PC-3 (cell line): ENCODE results near the gene FKBP2. TPM values are rescaled to one million over a fixed set of nuclear protein-coding genes. Genes with fewer than 3 reads are reported as not detected.

ENCODE experiments used
- ATAC-seq: fragments of 200-7000 bp; cut with Tn5 transposase; 2 replicates; pipeline ENCODE4 v1.9.1; 2020; ENCODE audit warnings: mild to moderate bottlenecking, moderate library complexity
- BruUV-seq: library from RNA; stranded (reverse); fragments of 400-500 nt; replicated peaks from 2 replicates; lab custom pipeline; 2021; lab: Mats Ljungman, UMichigan
- CTCF ChIA-PET: fragments of 300-600 bp; sonication (Branson Sonifier 250); formaldehyde crosslinking; loops from one replicate; lab custom pipeline; 2022; ENCODE audit warnings: antibody characterized with exemption; lab: Charles Lee
- POLR2A ChIA-PET: fragments of 300-600 bp; sonication (Branson Sonifier 250); formaldehyde crosslinking; loops from one replicate; lab custom pipeline; 2022; ENCODE audit warnings: antibody characterized with exemption; ENCODE audit not compliant: unreplicated experiment; lab: Charles Lee
- DNase-seq: peaks from one replicate; pipeline ENCODE4 v3.0.0-alpha.2; 2015
- H2AFZ ChIP-seq: fragments of 300-600 bp; sonication (generic); 2 replicates; pipeline ENCODE4 v1.6.0; 2016; ENCODE audit warnings: antibody characterized with exemption, low read length
- H3F3A ChIP-seq: fragments of 300-600 bp; sonication (generic); one replicate; pipeline ENCODE4 v1.6.0; 2017; ENCODE audit warnings: antibody characterized with exemption, low read length, control low read depth, mild to moderate bottlenecking; ENCODE audit not compliant: unreplicated experiment
- H3K27ac ChIP-seq: fragments of 300-600 bp; sonication (generic); 2 replicates; pipeline ENCODE4 v1.5.1; 2016; ENCODE audit warnings: mild to moderate bottlenecking, low read length
- H3K27me3 ChIP-seq: fragments of 300-600 bp; sonication (generic); 2 replicates; pipeline ENCODE4 v1.6.1; 2016; ENCODE audit warnings: low read length, mixed read lengths
- H3K36me3 ChIP-seq: fragments of 300-600 bp; sonication (generic); 2 replicates; pipeline ENCODE4 v1.6.1; 2016; ENCODE audit warnings: low read depth, mixed run types, low read length, mixed read lengths
- H3K4me1 ChIP-seq: fragments of 300-600 bp; sonication (generic); 2 replicates; pipeline ENCODE4 v1.5.1; 2016; ENCODE audit warnings: low read length; ENCODE audit not compliant: insufficient read depth
- H3K4me2 ChIP-seq: fragments of 300-600 bp; sonication (generic); 2 replicates; pipeline ENCODE4 v1.6.0; 2016; ENCODE audit warnings: low read length
- H3K4me3 ChIP-seq: fragments of 300-600 bp; sonication (generic); 2 replicates; pipeline ENCODE4 v1.5.1; 2016; ENCODE audit warnings: mild to moderate bottlenecking, low read length, mixed read lengths
- H3K79me2 ChIP-seq: fragments of 300-600 bp; sonication (generic); 2 replicates; pipeline ENCODE4 v1.6.1; 2017; ENCODE audit warnings: low read length, mixed read lengths
- H3K9ac ChIP-seq: fragments of 300-600 bp; sonication (generic); 2 replicates; pipeline ENCODE4 v1.6.0; 2016; ENCODE audit warnings: mild to moderate bottlenecking, low read length
- H3K9me2 ChIP-seq: fragments of 300-600 bp; sonication (generic); replicated peaks from 2 replicates; pipeline ENCODE4 v1.6.1; 2016; ENCODE audit warnings: mixed run types, low read length, mixed read lengths
- H3K9me3 ChIP-seq: fragments of 300-600 bp; sonication (generic); 2 replicates; pipeline ENCODE4 v1.6.1; 2016; ENCODE audit warnings: low read length, mixed read lengths
- H4K20me1 ChIP-seq: fragments of 300-600 bp; sonication (generic); 2 replicates; pipeline ENCODE4 v1.6.1; 2016; ENCODE audit warnings: low read length, mixed read lengths
- CTCF ChIP-seq: fragments of 300-600 bp; sonication (generic); conservative IDR thresholded peaks from 2 replicates; pipeline ENCODE4 v1.5.1; 2017; ENCODE audit warnings: antibody characterized with exemption, low read depth, mild to moderate bottlenecking, low read length
- EZH2 ChIP-seq: fragments of 300-600 bp; sonication (generic); IDR thresholded peaks from one replicate; pipeline ENCODE4 v1.6.1; 2017; ENCODE audit warnings: antibody characterized with exemption, mild to moderate bottlenecking, low read length; ENCODE audit not compliant: unreplicated experiment
- EZH2phosphoT487 ChIP-seq: fragments of 300-600 bp; sonication (generic); IDR thresholded peaks from 2 replicates; pipeline ENCODE4 v1.6.1; 2018; ENCODE audit warnings: mild to moderate bottlenecking, antibody characterized with exemption, low read length, borderline replicate concordance
- intact Hi-C: fragments of 100-400 bp; cut with micrococcal nuclease; formaldehyde crosslinking; loops from 2 replicates; pipeline ENCODE4 v1.9.0; 2023
- total RNA-seq: library from RNA; depleted of rRNA; stranded (reverse); fragments of >200 nt; gene quantifications from 2 replicates; pipeline ENCODE4 v1.2.3, GENCODE V29; 2014

Gene FKBP2
- total RNA-seq, 1 experiment from 2014 or later, result 215 TPM

DNA sequence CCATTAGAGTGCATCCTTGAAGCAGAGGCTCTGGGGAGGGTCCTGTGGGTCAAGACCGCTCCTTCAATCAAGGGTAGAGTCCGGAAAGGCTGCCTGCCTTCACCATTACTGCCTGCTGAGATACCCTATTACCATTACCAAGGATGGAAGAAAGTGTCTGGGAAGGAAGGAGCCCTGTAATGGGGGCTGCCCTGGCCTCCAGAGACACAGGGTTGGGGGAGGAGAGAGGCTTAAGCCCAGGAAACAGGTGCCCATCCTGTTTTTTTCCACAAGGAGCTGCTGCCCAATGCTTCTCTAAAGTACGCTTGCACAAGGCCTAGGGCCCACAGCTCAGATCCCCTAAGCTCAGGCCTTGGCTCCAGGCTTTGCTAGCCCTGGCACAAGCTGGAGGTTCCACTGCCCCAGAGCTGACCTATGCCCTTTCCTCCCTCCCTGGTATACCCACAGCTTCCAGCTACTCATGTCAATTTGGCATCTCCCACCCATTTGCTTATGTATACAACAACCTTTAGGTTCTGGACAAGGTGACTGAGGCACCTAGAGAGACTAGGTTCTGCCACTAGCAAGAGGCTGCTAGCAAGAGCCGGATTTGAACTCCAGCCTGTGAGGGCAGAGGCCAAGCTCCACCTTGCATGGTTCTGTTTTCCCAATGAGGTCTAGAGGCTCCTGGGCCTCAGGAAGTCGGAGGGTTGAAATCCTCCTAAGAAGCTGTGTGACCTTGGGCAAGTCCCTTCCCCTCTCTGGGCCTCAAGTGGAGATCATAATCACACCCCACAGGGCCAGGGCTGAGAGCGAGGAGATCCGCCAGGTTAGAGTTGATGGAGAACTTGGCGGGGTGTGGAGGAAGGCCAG is 8.9 kb downstream of the FKBP2 start:
- no peak overlapping the region for H3K9ac ChIP-seq
- DNase-seq, result no peak
- no peak overlapping the region for H3K27ac ChIP-seq
- TF ChIP-seq EZH2 (no peak), EZH2phosphoT487 (no peak), CTCF (no peak)
- H3K4me1 ChIP-seq, result peaks cover 34% of the 10 kb centered on the region
- POLR2A ChIA-PET, result no interaction called here
- H3F3A ChIP-seq, result no peaks in the 10 kb centered on the region
- no peak overlapping the region for H3K4me3 ChIP-seq
- intact Hi-C loops, result no loop called here
- no TSS peak for BruUV-seq
- no peaks in the 10 kb centered on the region for H3K9me3 ChIP-seq
- peaks cover 7% of the 10 kb centered on the region; the same call in 1 of the 2 replicates for H3K36me3 ChIP-seq
- ATAC-seq, result no peak
- CTCF ChIA-PET, result no interaction called here
- no peak overlapping the region for H2AFZ ChIP-seq
- H3K27me3 ChIP-seq, result no peaks in the 10 kb centered on the region
- H3K9me2 ChIP-seq, result no peaks in the 10 kb centered on the region
- H4K20me1 ChIP-seq, result peaks cover 7% of the 10 kb centered on the region
- H3K79me2 ChIP-seq, result peaks cover 40% of the 10 kb centered on the region
- no peak overlapping the region for H3K4me2 ChIP-seq

DNA sequence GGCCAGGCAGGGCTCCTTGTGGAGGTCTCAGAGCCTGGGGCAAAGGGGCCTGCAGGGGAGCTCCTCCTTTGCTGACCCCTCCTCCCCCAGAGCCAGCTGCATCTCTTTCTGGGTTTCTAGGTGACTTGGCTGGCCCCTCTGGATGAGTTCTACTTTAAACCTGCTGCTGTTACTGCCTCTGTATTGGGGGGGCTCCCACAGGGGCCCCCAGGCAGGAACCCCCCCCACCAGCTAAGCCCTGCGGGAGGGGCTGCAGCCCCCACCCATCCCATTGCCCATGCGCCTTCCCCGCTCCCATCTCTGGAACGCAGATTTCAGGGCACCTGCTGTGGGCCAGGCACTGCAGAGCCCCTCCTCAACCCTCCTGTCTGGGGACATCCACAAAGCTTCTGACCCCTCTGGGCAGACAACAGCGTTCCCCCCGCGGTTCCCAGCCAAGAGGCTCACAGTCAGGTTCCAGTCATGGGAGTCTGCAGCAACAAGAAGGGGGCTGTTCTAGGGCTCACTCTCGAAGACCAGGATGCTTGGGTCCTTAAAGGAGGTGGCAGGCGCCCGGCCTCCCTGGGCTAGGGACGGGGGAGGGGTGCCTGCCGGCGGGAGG is 9.6 kb downstream of the FKBP2 start:
- Histone ChIP-seq H3K9me3 (no peaks in the 10 kb centered on the region), H3K27me3 (no peaks in the 10 kb centered on the region), H3K27ac (no peak overlapping the region), H2AFZ (peak overlapping the region; percentile 93), H3K4me2 (peak overlapping the region; percentile 98), H3K4me3 (peak overlapping the region; percentile 71), H3K9me2 (no peaks in the 10 kb centered on the region), H3F3A (no peaks in the 10 kb centered on the region), H3K36me3 (peaks cover 10% of the 10 kb centered on the region), H4K20me1 (peaks cover under 1% of the 10 kb centered on the region; the same call in 1 of the 2 replicates), H3K79me2 (peaks cover 33% of the 10 kb centered on the region), H3K9ac (peak overlapping the region; percentile 38; the same call in 1 of the 2 replicates), H3K4me1 (peaks cover 29% of the 10 kb centered on the region)
- POLR2A ChIA-PET, result interaction anchor here (0.5 kb wide), 1 partner anchor 10 kb away, joined by 3 read pairs; no protein-coding TSS in a partner anchor
- intact Hi-C loops, result loop anchor here (1.0 kb wide), 1 partner anchor 46 kb away; no protein-coding TSS in a partner anchor
- DNase-seq (no peak), ATAC-seq (peak; percentile 2)
- TF ChIP-seq CTCF, result no peak
- TF ChIP-seq EZH2phosphoT487, result no peak
- TF ChIP-seq EZH2, result no peak
- no TSS peak for BruUV-seq
- CTCF ChIA-PET, result no interaction called here
